SIG-M5 (cell line): Measurements from ENCODE around the gene OR5P2.
A peak's percentile ranks its signal among the peaks of the same experiment; 100 is the strongest.
"Not testable (repeated sequence)": the region's sequence is repeated elsewhere in the genome, so short reads cannot be mapped to it uniquely, and the experiment has no call there.

Experiments used
- DNase-seq: peaks from one replicate; lab custom pipeline; 2025; lab: John Stamatoyannopoulos, UW

The OR5P2 gene, protein sequence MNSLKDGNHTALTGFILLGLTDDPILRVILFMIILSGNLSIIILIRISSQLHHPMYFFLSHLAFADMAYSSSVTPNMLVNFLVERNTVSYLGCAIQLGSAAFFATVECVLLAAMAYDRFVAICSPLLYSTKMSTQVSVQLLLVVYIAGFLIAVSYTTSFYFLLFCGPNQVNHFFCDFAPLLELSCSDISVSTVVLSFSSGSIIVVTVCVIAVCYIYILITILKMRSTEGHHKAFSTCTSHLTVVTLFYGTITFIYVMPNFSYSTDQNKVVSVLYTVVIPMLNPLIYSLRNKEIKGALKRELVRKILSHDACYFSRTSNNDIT

DNA sequence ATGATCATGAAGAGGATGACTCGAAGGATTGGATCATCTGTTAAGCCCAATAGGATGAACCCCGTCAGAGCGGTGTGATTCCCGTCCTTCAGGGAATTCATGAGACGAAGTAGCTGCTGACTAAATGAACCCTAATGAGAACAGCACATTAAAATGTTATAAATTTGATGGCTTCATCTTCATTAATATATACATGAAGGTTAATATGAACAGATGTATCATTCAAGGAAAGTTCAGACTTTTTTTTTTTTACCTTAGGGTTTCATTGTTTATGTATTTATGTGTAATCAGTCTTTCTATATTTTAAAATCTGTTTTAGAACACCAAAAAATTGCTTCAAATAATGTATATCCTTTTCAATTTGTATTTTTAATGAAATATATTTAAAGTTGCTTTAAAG, at the start of gene OR5P2:
OR5P2 (minus strand) TSS at position 101 of the 400 bp plus-strand sequence; CDS start at position 101, 0 bp downstream.
- DNase-seq: no peak

DNA sequence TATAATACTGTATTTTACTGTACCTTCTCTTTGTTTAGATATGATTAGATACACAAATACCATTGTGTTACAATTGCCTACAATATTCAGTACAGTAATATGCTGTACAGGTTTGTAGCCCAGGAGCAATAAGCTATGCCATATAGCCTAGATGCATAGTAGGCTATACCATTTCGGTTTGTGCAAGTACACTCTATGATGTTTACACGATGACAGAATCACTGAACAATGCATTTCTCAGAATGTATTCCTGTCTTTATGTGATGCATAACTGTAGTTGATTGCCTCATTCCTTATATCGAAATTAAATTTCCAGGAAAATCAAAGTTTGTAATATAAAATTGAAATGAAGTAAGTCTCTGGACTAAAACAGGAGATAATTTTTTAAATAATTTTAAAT, 49.3 kb upstream of the OR5P2 start:
- DNase-seq: no peak

DNA sequence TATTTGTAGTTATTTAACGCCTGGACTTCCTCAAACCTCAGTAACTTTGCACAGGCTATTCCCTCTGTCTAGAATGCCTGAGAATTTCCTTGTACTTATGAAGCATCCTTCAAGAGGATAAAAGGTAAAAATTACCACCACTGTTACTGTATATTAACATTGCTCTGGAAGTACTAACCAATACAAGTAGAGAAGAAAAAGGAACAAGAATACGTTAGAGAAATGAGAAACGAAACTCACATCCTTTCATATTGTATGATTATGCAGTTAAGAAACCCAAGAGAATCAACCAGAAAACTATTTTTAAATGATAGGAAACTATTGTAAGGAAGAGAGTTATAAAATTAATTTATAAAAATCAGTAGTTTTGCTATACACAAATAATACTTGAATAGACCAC, 48.2 kb upstream of the OR5P2 start:
- no peak for DNase-seq

DNA sequence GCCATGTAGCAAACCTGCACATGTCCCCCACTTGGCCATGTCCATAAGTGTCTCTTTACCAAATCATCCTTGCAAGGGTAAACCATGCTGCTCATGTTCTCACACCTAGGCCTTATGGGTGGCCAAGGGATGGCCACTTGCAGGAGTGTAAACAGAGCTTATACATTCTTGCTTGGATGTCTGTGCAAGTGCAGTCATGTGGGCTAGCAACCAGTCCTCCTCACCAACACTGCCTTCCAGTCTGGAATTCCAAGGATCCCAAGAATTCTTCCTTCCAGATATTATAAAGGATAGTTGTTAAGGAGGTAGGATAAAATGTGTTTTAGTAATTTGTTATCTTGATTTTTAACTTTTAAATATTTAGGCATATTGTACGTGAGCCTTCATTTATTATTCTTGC, 47.8 kb upstream of the OR5P2 start:
- no peak for DNase-seq

DNA sequence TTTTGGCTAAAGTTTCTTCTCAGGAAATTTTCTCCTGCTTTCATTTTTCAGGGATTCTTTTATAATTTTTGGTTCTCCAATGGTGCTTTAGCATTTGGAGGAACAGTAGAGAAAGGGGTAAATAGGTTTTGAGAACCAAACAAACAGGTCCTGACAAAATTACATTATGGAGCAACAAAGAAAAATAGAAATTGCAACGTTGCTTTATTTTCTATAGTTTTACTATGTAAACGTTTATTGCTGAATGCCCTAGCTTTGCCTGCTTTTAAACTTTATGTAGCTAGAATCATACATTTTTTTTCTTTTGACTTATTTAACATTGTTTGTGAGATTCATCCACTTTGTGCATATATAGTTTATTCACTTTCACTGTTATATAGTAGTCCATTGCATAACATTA, 43.8 kb upstream of the OR5P2 start:
- DNase-seq: no peak

DNA sequence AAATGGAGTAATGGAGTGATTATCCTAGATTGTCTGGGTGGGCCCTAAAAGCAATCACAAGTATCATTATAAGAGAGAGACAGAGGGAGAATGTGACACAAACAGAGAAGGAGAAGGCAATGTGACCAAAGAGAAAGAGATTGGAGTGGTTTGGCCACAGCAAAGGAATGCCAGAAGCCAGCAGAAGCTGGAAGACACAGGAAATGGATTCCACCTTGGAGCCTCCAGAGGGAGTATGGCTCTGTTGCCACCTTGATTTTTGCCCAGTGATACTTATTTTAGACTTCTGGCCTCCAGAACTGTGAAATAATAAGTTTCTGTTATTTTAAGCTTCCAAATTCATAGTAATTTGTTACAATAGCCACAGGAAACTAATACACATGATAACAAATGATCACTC, 36.8 kb upstream of the OR5P2 start:
- no peak for DNase-seq

DNA sequence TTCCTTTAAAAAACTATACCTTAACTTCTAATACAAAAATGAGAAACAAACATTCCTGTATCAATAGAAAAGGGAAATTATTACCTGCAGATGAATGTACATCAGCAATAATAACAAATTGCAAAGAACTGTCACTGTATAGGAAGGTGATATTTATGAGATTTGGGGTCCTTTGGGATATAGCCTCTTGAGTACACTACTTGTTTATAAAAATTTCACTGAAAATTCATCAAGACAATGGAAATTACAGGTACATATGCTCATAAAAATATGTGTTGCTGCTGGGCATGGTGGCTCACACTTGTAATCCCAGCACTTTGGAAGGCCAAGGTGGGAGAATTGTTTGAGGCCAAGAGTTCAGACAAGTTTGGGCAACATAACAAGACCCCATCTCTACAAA, 34.0 kb upstream of the OR5P2 start, which contains the start of gene OR5P3:
OR5P3 (minus strand) TSS at position 101 of the 400 bp plus-strand sequence.
- no peak for DNase-seq

DNA sequence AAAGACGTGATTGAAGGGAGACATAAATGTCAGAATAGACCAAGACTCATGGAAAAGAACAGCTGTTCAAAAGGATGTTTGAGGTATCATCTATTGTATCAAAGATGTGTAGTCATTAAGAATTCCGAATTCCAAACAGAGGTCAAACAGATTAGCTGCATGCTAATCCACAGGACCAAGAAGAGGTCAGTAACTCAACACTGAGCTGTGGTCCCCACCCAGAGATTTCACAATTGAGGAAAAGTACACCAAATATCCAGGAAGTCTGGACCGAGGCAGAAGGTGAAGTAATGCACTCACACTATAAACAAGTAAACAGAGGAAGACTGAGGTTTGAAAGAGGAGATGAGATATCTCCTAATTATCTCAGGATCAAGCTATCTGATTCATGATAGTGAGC, 29.6 kb upstream of the OR5P2 start:
- DNase-seq: no peak

DNA sequence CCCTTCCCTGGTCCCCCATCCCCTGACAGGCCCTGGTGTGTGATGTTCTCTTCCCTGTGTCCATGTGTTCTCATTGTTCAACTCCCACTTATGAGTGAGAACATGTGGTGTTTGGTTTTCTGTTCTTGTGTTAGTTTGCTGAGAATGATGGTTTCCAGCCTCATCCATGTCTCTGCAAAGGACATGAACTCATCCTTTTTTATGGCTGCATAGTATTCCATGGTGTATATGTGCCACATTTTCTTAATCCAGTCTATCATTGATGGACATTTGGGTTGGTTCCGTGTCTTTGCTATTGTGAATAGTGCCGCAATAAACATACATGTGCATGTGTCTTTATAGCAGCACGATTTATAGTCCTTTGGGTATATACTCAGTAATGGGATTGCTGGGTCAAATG, 23.7 kb upstream of the OR5P2 start:
- not testable (repeated sequence) for DNase-seq

DNA sequence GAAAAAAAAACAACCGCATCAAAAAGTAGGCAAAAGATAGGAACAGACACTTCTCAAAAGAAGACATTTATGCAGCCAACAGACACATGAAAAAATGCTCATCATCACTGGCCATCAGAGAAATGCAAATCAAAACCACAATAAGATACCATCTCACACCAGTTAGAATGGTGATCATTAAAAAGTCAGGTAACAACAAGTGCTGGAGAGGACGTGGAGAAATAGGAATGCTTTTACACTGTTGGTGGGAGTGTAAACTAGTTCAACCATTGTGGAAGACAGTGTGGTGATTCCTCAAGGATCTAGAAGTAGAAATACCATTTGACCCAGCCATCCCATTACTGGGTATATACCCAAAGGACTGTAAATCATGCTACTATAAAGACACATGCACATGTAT, 18.2 kb upstream of the OR5P2 start:
- not testable (repeated sequence) for DNase-seq

DNA sequence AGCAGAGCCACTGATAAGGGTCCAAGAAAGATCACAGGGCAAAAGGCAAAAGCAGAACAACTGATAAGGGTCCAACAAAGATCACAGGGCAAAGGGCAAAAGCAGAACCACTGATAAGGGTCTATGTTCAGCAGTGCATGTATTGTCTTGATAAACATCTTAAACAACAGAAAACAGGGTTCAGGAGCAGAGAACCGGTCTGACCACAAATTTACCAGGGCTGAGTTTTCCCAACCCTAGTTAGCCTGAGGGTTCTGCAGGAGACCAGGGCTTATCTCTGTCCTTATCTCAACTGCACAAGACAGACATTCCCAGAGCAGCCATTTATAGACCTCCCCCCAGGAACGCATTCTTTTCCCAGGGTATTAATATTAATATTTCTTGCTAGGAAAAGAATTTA, 13.6 kb upstream of the OR5P2 start:
- not testable (repeated sequence) for DNase-seq

DNA sequence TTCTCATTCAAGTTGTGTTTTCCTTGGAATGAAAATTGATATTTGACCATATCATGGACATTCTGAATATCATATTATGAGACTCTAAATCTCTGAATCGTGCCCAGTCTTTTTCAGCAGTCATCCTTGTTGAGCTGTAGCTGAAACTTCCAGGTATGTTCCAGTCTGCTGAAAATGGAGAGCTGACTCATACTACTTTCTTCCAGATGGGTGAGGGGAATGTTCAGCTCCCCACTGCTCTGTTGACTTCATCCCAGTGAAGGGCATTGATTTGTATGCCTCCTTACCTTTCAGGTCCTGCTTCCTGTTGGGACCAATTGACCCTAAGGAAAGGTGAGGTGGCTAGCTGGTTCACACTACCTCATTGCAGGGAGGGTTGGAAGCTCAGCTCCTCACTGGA, 3.5 kb downstream of the OR5P2 start:
- no peak for DNase-seq

DNA sequence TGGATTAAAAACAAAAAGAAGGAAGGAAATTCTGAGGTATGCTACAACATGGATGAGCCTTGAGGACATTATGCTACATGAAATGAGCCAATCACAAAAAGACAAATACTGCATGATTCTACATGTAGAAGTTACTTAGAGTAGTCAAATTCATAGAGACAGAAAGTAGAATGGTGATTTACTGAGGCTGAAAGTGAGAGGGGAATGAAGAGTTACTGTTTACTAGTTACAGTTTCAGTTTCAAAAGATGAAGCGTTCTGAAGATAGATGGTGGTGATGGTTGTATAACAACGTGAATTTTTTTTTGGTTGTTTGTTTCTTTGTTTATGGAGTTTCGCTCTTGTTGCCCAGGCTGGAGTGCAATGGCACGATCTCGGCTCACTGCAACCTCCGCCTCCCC, 9.5 kb downstream of the OR5P2 start:
- no peak for DNase-seq

DNA sequence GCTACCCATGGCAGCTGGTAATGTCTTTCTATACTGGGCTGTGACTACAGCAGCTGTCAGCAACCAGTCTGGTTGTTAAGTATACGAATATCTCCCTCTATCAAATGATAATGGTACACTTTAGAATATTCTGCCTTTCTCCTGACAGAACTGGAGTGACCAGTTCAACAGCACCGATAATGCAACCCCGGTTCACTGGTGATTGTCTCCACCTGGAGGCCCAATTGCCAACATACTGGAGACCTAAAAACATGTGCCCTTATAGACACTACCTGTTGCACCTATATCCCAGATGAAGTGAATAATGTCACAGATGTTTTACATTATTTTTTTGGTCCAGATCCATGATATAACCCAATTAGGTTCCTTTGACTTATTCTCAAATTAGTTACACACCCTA, 21.1 kb downstream of the OR5P2 start:
- DNase-seq: no peak

DNA sequence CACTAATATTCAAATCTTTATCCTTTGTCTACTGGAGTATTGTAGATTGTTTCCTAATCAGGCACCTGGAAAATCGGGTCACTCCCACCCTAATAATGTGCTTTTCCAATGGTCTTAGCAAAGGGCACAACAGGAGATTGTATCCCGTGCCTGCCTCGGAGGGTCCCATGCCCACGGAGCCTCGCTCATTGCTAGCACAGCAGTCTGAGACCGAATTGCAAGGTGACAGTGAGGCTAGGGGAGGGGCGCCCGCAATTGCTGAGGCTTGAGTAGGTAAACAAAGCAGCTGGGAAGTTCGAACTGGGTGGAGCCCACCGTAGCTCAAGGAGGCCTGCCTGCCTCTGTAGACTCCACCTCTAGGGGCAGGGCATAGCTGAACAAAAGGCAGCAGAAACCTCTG, 32.4 kb downstream of the OR5P2 start:
- not testable (repeated sequence) for DNase-seq

DNA sequence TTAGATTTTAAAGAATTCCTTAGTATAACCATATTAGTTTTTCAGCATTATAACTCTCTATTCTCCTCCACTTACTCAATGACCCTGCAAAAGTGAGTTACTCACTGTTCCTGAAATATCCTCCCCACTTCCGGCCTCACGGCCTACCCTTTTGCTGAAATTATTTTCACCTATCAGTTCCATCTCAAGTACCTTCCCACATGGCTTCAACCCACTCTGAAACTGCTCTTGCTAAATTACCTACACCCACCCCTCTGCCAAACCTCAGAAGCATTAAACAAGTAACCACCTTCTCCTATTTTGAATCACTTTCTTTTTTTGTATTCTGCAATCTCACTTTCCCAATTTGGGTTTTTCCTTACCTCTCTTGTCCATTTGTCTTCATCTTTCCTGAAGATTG, 37.7 kb downstream of the OR5P2 start:
- DNase-seq: peak; percentile 2

DNA sequence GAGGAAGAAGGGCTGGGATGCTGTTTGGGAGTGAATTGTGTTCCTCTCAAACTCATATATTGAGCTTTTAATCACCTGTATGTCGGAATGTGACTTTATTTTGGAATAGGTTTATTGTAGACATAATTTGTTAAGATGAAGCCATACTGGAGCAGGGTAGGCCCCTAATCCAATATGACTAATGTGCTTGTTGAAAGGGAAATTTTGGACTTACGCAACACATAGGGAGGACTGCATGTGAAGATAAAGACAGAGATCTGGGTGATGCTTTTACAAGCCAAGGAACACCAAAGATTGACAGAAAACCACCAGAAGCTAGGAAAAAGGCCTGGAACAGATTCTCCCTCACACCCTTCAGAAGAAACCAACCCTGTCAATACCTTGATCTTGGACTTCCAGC, 47.3 kb downstream of the OR5P2 start:
- no peak for DNase-seq
